ENCODE data around the gene CTU2. TPM values are rescaled to one million over a fixed set of nuclear protein-coding genes. Genes with fewer than 3 reads are reported as not detected.

CTU2 gene
- total and polyA plus RNA-seq, 2 of the 4 experiments (the other 2 are of a cell fraction) = 12.9 to 18.4 TPM

- no peak for TF ChIP-seq USF2 (IDR thresholded peaks at IDR 0.05; ENCODE audit: low read depth, low read length)
- TF ChIP-seq RCOR1 (IDR thresholded peaks at IDR 0.05; ENCODE audit: insufficient replicate concordance, low read length) = no peak
Observed at GRCh38 chr16:88685156-88686061, 20.9 kb upstream of the CTU2 start (continued).

DNA sequence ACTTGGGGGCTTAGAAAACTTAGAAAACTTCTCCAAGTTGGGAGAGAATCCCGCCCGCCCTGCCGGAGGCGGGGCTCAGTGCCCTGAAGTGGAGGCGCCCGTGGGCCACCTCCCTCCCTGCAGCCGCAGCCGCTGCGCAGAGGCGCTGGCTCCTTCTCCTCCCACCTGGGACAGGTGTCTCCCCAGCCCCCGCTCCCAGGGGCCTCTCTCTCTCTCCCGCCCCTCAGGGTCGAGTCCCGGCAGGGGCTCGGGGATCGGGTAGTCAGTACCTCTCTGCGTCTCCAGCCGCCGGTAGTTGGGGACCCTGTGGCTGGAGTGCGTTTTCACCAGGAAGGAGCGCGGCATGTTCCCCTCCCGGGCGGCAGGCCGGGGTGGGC, 20.3 kb upstream of the CTU2 start:
- POLR2A ChIA-PET (ENCODE audit: unreplicated experiment) = no interaction called here
- Histone ChIP-seq H3K9me3 (ENCODE audit: control insufficient read depth, insufficient read depth, low read length) (no peaks in the 10 kb centered on the region), H4K20me1 (ENCODE audit: insufficient read depth, low read length) (peaks cover 7% of the 10 kb centered on the region; the same call in 1 of the 2 replicates), H3K9ac (ENCODE audit: low read depth, low read length) (no peak overlapping the region), H2BK15ac (ENCODE audit: low read depth, low read length) (no peak overlapping the region), H3K9me1 (ENCODE audit: insufficient read depth, low read length) (no peaks in the 10 kb centered on the region), H3K14ac (replicated peaks; ENCODE audit: low read depth, low read length) (no peak overlapping the region), H3K18ac (ENCODE audit: low read depth, low read length) (no peak overlapping the region), H4K5ac (ENCODE audit: low read depth, low read length) (no peak overlapping the region), H2BK120ac (ENCODE audit: low read depth, low read length) (no peak overlapping the region), H3K4me3 (ENCODE audit: insufficient read depth, low read depth, low read length) (peak overlapping the region; percentile 43), H2BK20ac (ENCODE audit: low read depth, low read length) (no peak overlapping the region), H2AFZ (replicated peaks; ENCODE audit: low read length, poor library complexity) (peak overlapping the region; percentile 86), H2AK5ac (ENCODE audit: low read depth, low read length) (no peak overlapping the region), H4K8ac (ENCODE audit: low read depth in 2 of 2, low read length in 2 of 2) (no peak overlapping the region), H3K79me1 (ENCODE audit: low read depth in 1 of 2, low read length in 2 of 2) (no peaks in the 10 kb centered on the region), H4K91ac (ENCODE audit: insufficient read depth, low read depth, low read length) (no peak overlapping the region), H3K36me3 (ENCODE audit: control insufficient read depth, insufficient read depth, low read length) (no peaks in the 10 kb centered on the region), H3K27me3 (ENCODE audit: control insufficient read depth, insufficient read depth, low read length) (peaks cover 38% of the 10 kb centered on the region), H3K4me2 (ENCODE audit: low read depth, low read length) (peak overlapping the region; percentile 58), H2BK5ac (ENCODE audit: low read depth, low read length, poor library complexity, severe bottlenecking) (no peak overlapping the region), H3K4ac (ENCODE audit: low read depth, low read length) (no peak overlapping the region), H3K56ac (ENCODE audit: extremely low read depth, insufficient read depth, low read length) (no peak overlapping the region), H3K4me1 (ENCODE audit: control insufficient read depth, insufficient read depth, low read length) (peaks cover 7% of the 10 kb centered on the region; the same call in 1 of the 2 replicates), H3K27ac (ENCODE audit: insufficient read depth, low read length) (no peak overlapping the region), H2AK9ac (replicated peaks; ENCODE audit: low read depth, low read length, poor library complexity) (no peak overlapping the region), H3K23ac (ENCODE audit: low read depth, low read length) (no peak overlapping the region)
- BruUV-seq (replicated peaks) = no TSS peak
- 0% methylated on average over 2 of the region's 25 CpGs; no CpG with 5 or more reads in 1 of the 2 experiments for whole genome bisulfite sequencing, 2 experiments (ENCODE audit: extremely low coverage in 2 of 2, insufficient read length in 1 of 2)
- intact Hi-C loops (cut with micrococcal nuclease) = loop anchor here (1.0 kb wide), 1 partner anchor 15 kb away; no protein-coding TSS in a partner anchor
- CTCF ChIA-PET = no interaction called here
- in situ Hi-C loops (cut with MboI; ENCODE audit: low sequenced_read_pairs) = no loop called here
- dilution Hi-C loops (cut with HindIII; ENCODE audit: low sequenced_read_pairs, unreplicated experiment) = no loop called here
- DNase-seq (no peak), ATAC-seq (ENCODE audit: low read depth) (peak; percentile 47)
- no peak for TF ChIP-seq POLR2A (IDR thresholded peaks at IDR 0.05; ENCODE audit: low read depth, low read length)
- TF ChIP-seq NFE2L2 (IDR thresholded peaks at IDR 0.05; ENCODE audit: low read depth, low read length) = no peak
- no peak for TF ChIP-seq RAD21 (IDR thresholded peaks at IDR 0.05; ENCODE audit: low read length)
- no peak for TF ChIP-seq FOS (IDR thresholded peaks at IDR 0.05; ENCODE audit: low read depth, low read length)
- TF ChIP-seq CHD1 (IDR thresholded peaks at IDR 0.05; ENCODE audit: low read depth, low read length) = no peak
- no peak for TF ChIP-seq SMC3 (IDR thresholded peaks at IDR 0.05; ENCODE audit: low read depth, low read length)
- no peak for TF ChIP-seq RFX5 (IDR thresholded peaks at IDR 0.05; ENCODE audit: low read depth, low read length)
- no peak for TF ChIP-seq MAFK (IDR thresholded peaks at IDR 0.05; ENCODE audit: low read depth, low read length)
- no peak for TF ChIP-seq USF2 (IDR thresholded peaks at IDR 0.05; ENCODE audit: low read depth, low read length)
- TF ChIP-seq RCOR1 (IDR thresholded peaks at IDR 0.05; ENCODE audit: insufficient replicate concordance, low read length) = no peak
- no peak for TF ChIP-seq BHLHE40 (IDR thresholded peaks at IDR 0.05; ENCODE audit: low read depth, low read length)
- no peak for TF ChIP-seq MXI1 (IDR thresholded peaks at IDR 0.05; ENCODE audit: borderline replicate concordance, low read depth, low read length)
- no peak for TF ChIP-seq MAZ (IDR thresholded peaks at IDR 0.05; ENCODE audit: borderline replicate concordance, low read depth, low read length)

All from IMR-90 (cell line).